K562 (cell line): ENCODE measurements around the gene ZFAND2B. TPM values are rescaled to one million over a fixed set of nuclear protein-coding genes. Genes with fewer than 3 reads are reported as not detected.

ENCODE experiments used
- ATAC-seq: fragments of 200-7000 bp; cut with Tn5 transposase; 3 replicates; pipeline ENCODE4 v1.9.1; 2020; ENCODE audit warnings: moderate library complexity
- BruUV-seq: library from RNA; stranded (reverse); fragments of 400-500 nt; replicated peaks from 2 replicates; lab custom pipeline; 2021; lab: Mats Ljungman, UMichigan
- CTCF ChIA-PET: fragments of 300-600 bp; formaldehyde crosslinking; extraction: SDS; loops from one replicate; lab custom pipeline; 2021; ENCODE audit warnings: low intra/inter-chr PET ratio; lab: Yijun Ruan, JAX
- POLR2A ChIA-PET: fragments of 300-600, 350-650 bp; sonication (Branson Sonifier 250); formaldehyde crosslinking; extraction: SDS; loops from one replicate; lab custom pipeline; 2021; ENCODE audit warnings: antibody characterized with exemption, inconsistent platforms; lab: Yijun Ruan, JAX
- DNase-seq, 4 experiments: peaks; one replicate each; pipeline versions ENCODE4 v3.0.0 to v3.0.0-alpha.2; 2011 to 2018; ENCODE audit warnings: low spot score in 3 of 4, mixed read lengths in 3 of 4; ENCODE audit errors: extremely low read depth in 1 of 4
- FAIRE-seq: peaks from 2 replicates; lab custom pipeline; 2011; peaks lifted over from hg19 to GRCh38; lab: Jason Lieb, UNC
- H2AFZ ChIP-seq: 2 replicates; pipeline ENCODE4 v1.6.0; 2011; ENCODE audit warnings: low read depth, low read length, control low read depth, inconsistent platforms
- H3K27ac ChIP-seq: fragments of 200-600 bp; 3 replicates; pipeline ENCODE4 v1.8.0; 2011; ENCODE audit warnings: low read depth, mild to moderate bottlenecking, control low read depth, inconsistent platforms, low read length, moderate library complexity, mixed read lengths; ENCODE audit errors: extremely low read depth
- H3K27me3 ChIP-seq, 2 experiments: fragments of 300-600 bp in 1 of 2; 2 replicates in 1 of 2; 3 replicates in 1 of 2; pipeline versions ENCODE4 v1.6.0 to v1.8.0; 2011; ENCODE audit warnings: inconsistent platforms in 2 of 2, low read length in 2 of 2, mild to moderate bottlenecking in 1 of 2, mixed read lengths in 1 of 2, moderate library complexity in 1 of 2; ENCODE audit not compliant: control insufficient read depth in 2 of 2, insufficient read depth in 2 of 2
- H3K36me3 ChIP-seq: fragments of 300-600 bp; 3 replicates; pipeline ENCODE4 v1.8.0; 2011; ENCODE audit warnings: mild to moderate bottlenecking, low read length, inconsistent platforms; ENCODE audit not compliant: control insufficient read depth, insufficient read depth
- H3K4me1 ChIP-seq, 2 experiments: fragments of 200-600 bp in 1 of 2; replicated peaks in 1 of 2; 2 replicates in 1 of 2; 3 replicates in 1 of 2; pipeline versions ENCODE4 v1.5.1 to v1.8.0; 2011; ENCODE audit warnings: inconsistent platforms in 2 of 2, low read length in 2 of 2, mild to moderate bottlenecking in 1 of 2, mixed read lengths in 1 of 2, moderate library complexity in 1 of 2; ENCODE audit not compliant: control insufficient read depth in 2 of 2, insufficient read depth in 2 of 2
- H3K4me2 ChIP-seq: 2 replicates; pipeline ENCODE4 v1.6.1; 2011; ENCODE audit warnings: low read length, control low read depth, inconsistent platforms, mixed read lengths; ENCODE audit not compliant: insufficient read depth
- H3K4me3 ChIP-seq: fragments of 200-600 bp; sonication (generic), shearing (Covaris generic); 2 replicates; pipeline ENCODE4 v1.5.1; 2016; ENCODE audit warnings: control low read depth, inconsistent platforms
- H3K79me2 ChIP-seq: fragments of 200-600 bp; 3 replicates; pipeline ENCODE4 v1.8.0; 2011; ENCODE audit warnings: low read length, inconsistent platforms; ENCODE audit not compliant: control insufficient read depth, insufficient read depth
- H3K9ac ChIP-seq, 2 experiments: 2 replicates each; pipeline versions ENCODE4 v1.6.0 to v1.6.1; 2011; ENCODE audit warnings: low read depth in 2 of 2, low read length in 2 of 2, control low read depth in 1 of 2, inconsistent platforms in 1 of 2, mild to moderate bottlenecking in 1 of 2, mixed read lengths in 1 of 2; ENCODE audit not compliant: insufficient read depth in 1 of 2
- H3K9me1 ChIP-seq: one replicate; pipeline ENCODE4 v1.6.0; 2011; ENCODE audit warnings: inconsistent platforms, mild to moderate bottlenecking, low read length, moderate library complexity; ENCODE audit not compliant: control insufficient read depth, insufficient read depth
- H3K9me3 ChIP-seq: replicated peaks from 2 replicates; pipeline ENCODE4 v1.5.1; 2011; ENCODE audit warnings: low read depth, low read length, inconsistent platforms; ENCODE audit not compliant: control insufficient read depth, insufficient read depth
- H4K20me1 ChIP-seq: replicated peaks from 2 replicates; pipeline ENCODE4 v1.6.1; 2011; ENCODE audit warnings: low read length, inconsistent platforms, mixed read lengths; ENCODE audit not compliant: control insufficient read depth, insufficient read depth
- BACH1 ChIP-seq: fragments of 200-800 bp; sonication (Bioruptor generic); IDR thresholded peaks from 2 replicates; pipeline ENCODE4 v1.6.1; 2016; ENCODE audit warnings: missing genetic modification characterization, missing compliant biosample characterization
- BRD9 ChIP-seq: fragments of 450-650 bp; IDR thresholded peaks from 2 replicates; pipeline ENCODE4 v1.6.1; 2018; ENCODE audit warnings: low read depth; ENCODE audit not compliant: partially characterized antibody
- CBFA2T3 ChIP-seq: fragments of 450-650 bp; IDR thresholded peaks from 2 replicates; pipeline ENCODE4 v1.6.1; 2017
- DDX20 ChIP-seq: fragments of 450-650 bp; IDR thresholded peaks from 2 replicates; pipeline ENCODE4 v1.6.1; 2016; ENCODE audit warnings: missing genetic modification characterization, low read depth, mild to moderate bottlenecking, missing compliant biosample characterization, moderate library complexity
- HMG20B ChIP-seq: fragments of 250-450 bp; sonication (Bioruptor Pico); IDR thresholded peaks from 2 replicates; pipeline ENCODE4 v1.5.0; 2021; ENCODE audit warnings: mild to moderate bottlenecking
- POU5F1 ChIP-seq: fragments of 150-350 bp; IDR thresholded peaks from 2 replicates; pipeline ENCODE4 v1.6.1; 2014; ENCODE audit warnings: borderline replicate concordance, low read length, low read depth, mild to moderate bottlenecking; ENCODE audit not compliant: partially characterized antibody
- RBM39 ChIP-seq: fragments of 200-400 bp; formaldehyde crosslinking; optimal IDR thresholded peaks from 2 replicates; pipeline ENCODE3; 2018; ENCODE audit warnings: low read depth, low read length
- RFX5 ChIP-seq: IDR thresholded peaks from 2 replicates; pipeline ENCODE4 v1.6.1; 2011; ENCODE audit warnings: low read depth, mild to moderate bottlenecking, improper control_type of control experiment, low read length
- SNRNP70 ChIP-seq: fragments of 200-400 bp; formaldehyde crosslinking; optimal IDR thresholded peaks from 2 replicates; pipeline ENCODE3; 2017; ENCODE audit warnings: low read depth, low read length
- SRF ChIP-seq, 2 experiments: fragments of 250-450, 450-650 bp in 1 of 2; sonication (Bioruptor Pico) in 1 of 2; sonication (generic) in 1 of 2; formaldehyde crosslinking; IDR thresholded peaks; 2 replicates each; pipeline versions ENCODE4 v1.5.0 to v1.5.1; 2020 to 2022; ENCODE audit warnings: mild to moderate bottlenecking in 1 of 2, missing genetic modification reagents in 1 of 2
- STAT5B ChIP-seq: fragments of 250-450 bp; sonication (Bioruptor Pico); IDR thresholded peaks from 2 replicates; pipeline ENCODE4 v1.8.0; 2021; ENCODE audit warnings: mild to moderate bottlenecking, inconsistent platforms
- TEAD2 ChIP-seq: fragments of 450-650 bp; IDR thresholded peaks from 2 replicates; pipeline ENCODE4 v1.6.1; 2016; ENCODE audit warnings: missing genetic modification characterization, control low read depth, missing compliant biosample characterization
- XRCC3 ChIP-seq: fragments of 450-650 bp; IDR thresholded peaks from 2 replicates; pipeline ENCODE4 v1.6.1; 2017; ENCODE audit warnings: mild to moderate bottlenecking, moderate library complexity
- ZNF57 ChIP-seq: fragments of 450-650 bp; formaldehyde crosslinking; IDR thresholded peaks from 2 replicates; pipeline ENCODE4 v1.4.0; 2020; ENCODE audit warnings: mild to moderate bottlenecking, moderate library complexity
- WGBS: fragments of 100-300 bp; shearing (Covaris generic); methylation state at CpG from one replicate; pipeline ENCODE4 v1.1.6; 2016; ENCODE audit warnings: low coverage, mixed read lengths; ENCODE audit not compliant: insufficient coverage; ENCODE audit errors: missing lambda C conversion rate; 5-methylcytosine and 5-hydroxymethylcytosine counted together
- in situ Hi-C: fragments of 300-500 bp; cut with MboI; formaldehyde crosslinking; loops from 4 replicates; pipeline ENCODE4 v1.15.0; 2018; ENCODE audit warnings: inconsistent platforms, mixed read lengths
- intact Hi-C: fragments of 100-400 bp; cut with micrococcal nuclease; formaldehyde crosslinking; loops from 2 replicates; pipeline ENCODE4 v1.14.2; 2022
- polyA plus RNA-seq, 8 experiments: library from polyadenylated mRNA; depleted of rRNA in 4 of 8; stranded (reverse) in 5 of 8; unstranded in 3 of 8; fragments of >200 nt; fragmentation: Nextera tagmentation in 2 of 8; fragmentation: Illumina TruSeq in 1 of 8; extraction: Ambion mirVana in 2 of 8; extraction: Trizol in 1 of 8; gene quantifications; 2 replicates each; pipeline versions ENCODE4 v1.2.1 to v1.2.3, GENCODE V29; 2011 to 2014; ENCODE audit warnings: inconsistent platforms in 1 of 8, missing spikeins in 1 of 8
- total RNA-seq, 7 experiments: library from RNA; depleted of rRNA in 6 of 7; stranded (reverse); fragments of >200 nt in 6 of 7; fragmentation: Illumina TruSeq in 2 of 7; extraction: Trizol in 2 of 7; gene quantifications; 2 replicates each; pipeline versions ENCODE4 v1.2.1 to v1.2.3, GENCODE V29; 2011 to 2021; ENCODE audit warnings: low replicate concordance in 1 of 7
- TF ChIP-seq, protein P1 (sequence below): fragments of 250-450 bp; sonication (Bioruptor Pico); IDR thresholded peaks from 2 replicates; pipeline ENCODE4 v1.8.0; 2022; ENCODE audit warnings: inconsistent platforms

ZFAND2B gene
- total and polyA plus RNA-seq, 9 of the 15 experiments (the other 6 are each of a cell fraction or from before 2014, with no cell fraction given): 9.9 to 33.3 (median 26.1) TPM

GRCh38 chr2:219174146-219174545 lies 32.4 kb upstream of the ZFAND2B start:
- DNase-seq (no peak), ATAC-seq (no peak), FAIRE-seq (no peak)
- intact Hi-C loops: no loop called here
- Histone ChIP-seq H3K4me2 (no peak overlapping the region), H3K9me3 (no peaks in the 10 kb centered on the region), H4K20me1 (no peaks in the 10 kb centered on the region), H3K79me2 (peaks cover 30% of the 10 kb centered on the region), H3K27me3 (no peaks in the 10 kb centered on the region), H3K9me1 (no peaks in the 10 kb centered on the region), H3K4me1 (peaks cover 13 to 16% of the 10 kb centered on the region in 2 experiments; a peak in 4 of 5 replicates), H2AFZ (no peak overlapping the region), H3K36me3 (peaks cover 29% of the 10 kb centered on the region; the same call in 2 of the 3 replicates), H3K4me3 (no peak overlapping the region), H3K9ac (no peak overlapping the region), H3K27ac (no peak overlapping the region)
- in situ Hi-C loops: loop anchor here (5.0 kb wide), 2 partner anchors 33 to 118 kb away; partner anchors contain the start of gene ZFAND2B
- CTCF ChIA-PET: no interaction called here
- WGBS: 76% methylated on average over 3 of the region's 3 CpGs
- POLR2A ChIA-PET: no interaction called here
- no TSS peak for BruUV-seq
- TF ChIP-seq, protein P1, sequence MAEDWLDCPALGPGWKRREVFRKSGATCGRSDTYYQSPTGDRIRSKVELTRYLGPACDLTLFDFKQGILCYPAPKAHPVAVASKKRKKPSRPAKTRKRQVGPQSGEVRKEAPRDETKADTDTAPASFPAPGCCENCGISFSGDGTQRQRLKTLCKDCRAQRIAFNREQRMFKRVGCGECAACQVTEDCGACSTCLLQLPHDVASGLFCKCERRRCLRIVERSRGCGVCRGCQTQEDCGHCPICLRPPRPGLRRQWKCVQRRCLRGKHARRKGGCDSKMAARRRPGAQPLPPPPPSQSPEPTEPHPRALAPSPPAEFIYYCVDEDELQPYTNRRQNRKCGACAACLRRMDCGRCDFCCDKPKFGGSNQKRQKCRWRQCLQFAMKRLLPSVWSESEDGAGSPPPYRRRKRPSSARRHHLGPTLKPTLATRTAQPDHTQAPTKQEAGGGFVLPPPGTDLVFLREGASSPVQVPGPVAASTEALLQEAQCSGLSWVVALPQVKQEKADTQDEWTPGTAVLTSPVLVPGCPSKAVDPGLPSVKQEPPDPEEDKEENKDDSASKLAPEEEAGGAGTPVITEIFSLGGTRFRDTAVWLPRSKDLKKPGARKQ: no peak
- TF ChIP-seq POU5F1: no peak
- TF ChIP-seq BRD9: no peak
- TF ChIP-seq SNRNP70: no peak
- TF ChIP-seq SRF (CRISPR knock-in tag; IDR thresholded peaks at IDR 0.05): no peak
- TF ChIP-seq DDX20 (tag): no peak
- TF ChIP-seq TEAD2 (tag): no peak
- TF ChIP-seq XRCC3: no peak
- no peak for TF ChIP-seq CBFA2T3
- TF ChIP-seq BACH1 (tag): no peak
- no peak for TF ChIP-seq STAT5B
- no peak for TF ChIP-seq RFX5
- TF ChIP-seq RBM39: no peak
- no peak for TF ChIP-seq ZNF57
- TF ChIP-seq HMG20B: no peak
